K562 (cell line): ENCODE measurements around the gene NME9. TPM values are rescaled to one million over a fixed set of nuclear protein-coding genes. Genes with fewer than 3 reads are reported as not detected.

Source experiments
- ETV1 ChIP-seq: fragments of 450-650 bp; conservative IDR thresholded peaks from 2 replicates; pipeline ENCODE4 v1.6.1; 2016; ENCODE audit warnings: missing genetic modification characterization, control low read depth, low read depth, missing compliant biosample characterization
- RHOXF2B ChIP-seq: fragments of 250-450 bp; sonication (Bioruptor Pico); conservative IDR thresholded peaks from 2 replicates; pipeline ENCODE4 v1.5.1; 2021
- STAG1 ChIP-seq: sonication (generic); formaldehyde crosslinking; IDR thresholded peaks from 2 replicates; pipeline ENCODE4 v1.5.0; 2020; ENCODE audit warnings: missing genetic modification reagents, borderline replicate concordance
- TRIM24 ChIP-seq, 2 experiments: fragments of 450-650 bp; IDR thresholded peaks; 2 replicates each; pipeline ENCODE4 v1.6.1; 2016
- ZNF384 ChIP-seq: IDR thresholded peaks from 2 replicates; pipeline ENCODE4 v1.6.1; 2012; ENCODE audit warnings: low read depth, low read length, improper control_type of control experiment
- ZNF583 ChIP-seq: fragments of 250-450 bp; sonication (Bioruptor Pico); IDR thresholded peaks from 2 replicates; pipeline ENCODE4 v1.4.0; 2020
- polyA plus RNA-seq, 8 experiments: library from polyadenylated mRNA; depleted of rRNA in 4 of 8; stranded (reverse) in 5 of 8; unstranded in 3 of 8; fragments of >200 nt; fragmentation: Nextera tagmentation in 2 of 8; fragmentation: Illumina TruSeq in 1 of 8; extraction: Ambion mirVana in 2 of 8; extraction: Trizol in 1 of 8; gene quantifications; 2 replicates each; pipeline versions ENCODE4 v1.2.1 to v1.2.3, GENCODE V29; 2011 to 2014; ENCODE audit warnings: inconsistent platforms in 1 of 8, missing spikeins in 1 of 8
- total RNA-seq, 7 experiments: library from RNA; depleted of rRNA in 6 of 7; stranded (reverse); fragments of >200 nt in 6 of 7; fragmentation: Illumina TruSeq in 2 of 7; extraction: Trizol in 2 of 7; gene quantifications; 2 replicates each; pipeline versions ENCODE4 v1.2.1 to v1.2.3, GENCODE V29; 2011 to 2021; ENCODE audit warnings: low replicate concordance in 1 of 7
- TF ChIP-seq, protein P1 (sequence below): sonication (generic); formaldehyde crosslinking; IDR thresholded peaks from 2 replicates; pipeline ENCODE4 v1.8.0; 2023; ENCODE audit warnings: missing genetic modification reagents, mild to moderate bottlenecking, borderline replicate concordance
- TF ChIP-seq, protein P2 (sequence below), 2 experiments: fragments of 450-650 bp; IDR thresholded peaks; 2 replicates each; pipeline ENCODE4 v1.6.1; 2016
- TF ChIP-seq, protein P3 (sequence below): fragments of 450-650 bp; IDR thresholded peaks from 2 replicates; pipeline ENCODE4 v1.6.1; 2016; ENCODE audit warnings: low read depth, mild to moderate bottlenecking, moderate library complexity
- TF ChIP-seq, protein P4 (sequence below): IDR thresholded peaks from 2 replicates; pipeline ENCODE4 v1.6.1; 2011; ENCODE audit warnings: borderline replicate concordance, low read depth, mild to moderate bottlenecking, moderate library complexity, low read length; ENCODE audit not compliant: insufficient read depth, poor library complexity, severe bottlenecking

The NME9 gene
- total and polyA plus RNA-seq, 9 of the 15 experiments (the other 6 are each of a cell fraction or from before 2014, with no cell fraction given) = 0.05 to 0.15 (median 0.13) TPM; not detected in 6

DNA sequence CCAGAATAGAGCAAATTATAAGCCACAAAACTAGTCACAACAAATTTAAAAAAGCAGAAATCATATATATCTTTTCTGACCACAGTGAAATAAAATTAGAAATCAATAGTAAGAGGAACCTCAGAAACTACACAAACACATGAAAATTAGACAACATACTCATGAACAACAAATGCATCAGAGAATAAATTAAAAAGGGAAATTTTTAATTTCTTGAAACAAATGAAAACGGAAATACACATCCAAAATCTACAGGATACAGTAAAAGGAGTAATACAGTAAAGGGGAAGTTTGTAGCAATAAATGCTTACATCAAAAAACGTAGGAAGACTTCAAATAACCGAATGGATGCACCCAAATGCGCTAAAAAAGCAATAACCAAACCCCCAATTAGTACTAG is 19.2 kb downstream of the NME9 start (continued):
- TF ChIP-seq, protein P1, sequence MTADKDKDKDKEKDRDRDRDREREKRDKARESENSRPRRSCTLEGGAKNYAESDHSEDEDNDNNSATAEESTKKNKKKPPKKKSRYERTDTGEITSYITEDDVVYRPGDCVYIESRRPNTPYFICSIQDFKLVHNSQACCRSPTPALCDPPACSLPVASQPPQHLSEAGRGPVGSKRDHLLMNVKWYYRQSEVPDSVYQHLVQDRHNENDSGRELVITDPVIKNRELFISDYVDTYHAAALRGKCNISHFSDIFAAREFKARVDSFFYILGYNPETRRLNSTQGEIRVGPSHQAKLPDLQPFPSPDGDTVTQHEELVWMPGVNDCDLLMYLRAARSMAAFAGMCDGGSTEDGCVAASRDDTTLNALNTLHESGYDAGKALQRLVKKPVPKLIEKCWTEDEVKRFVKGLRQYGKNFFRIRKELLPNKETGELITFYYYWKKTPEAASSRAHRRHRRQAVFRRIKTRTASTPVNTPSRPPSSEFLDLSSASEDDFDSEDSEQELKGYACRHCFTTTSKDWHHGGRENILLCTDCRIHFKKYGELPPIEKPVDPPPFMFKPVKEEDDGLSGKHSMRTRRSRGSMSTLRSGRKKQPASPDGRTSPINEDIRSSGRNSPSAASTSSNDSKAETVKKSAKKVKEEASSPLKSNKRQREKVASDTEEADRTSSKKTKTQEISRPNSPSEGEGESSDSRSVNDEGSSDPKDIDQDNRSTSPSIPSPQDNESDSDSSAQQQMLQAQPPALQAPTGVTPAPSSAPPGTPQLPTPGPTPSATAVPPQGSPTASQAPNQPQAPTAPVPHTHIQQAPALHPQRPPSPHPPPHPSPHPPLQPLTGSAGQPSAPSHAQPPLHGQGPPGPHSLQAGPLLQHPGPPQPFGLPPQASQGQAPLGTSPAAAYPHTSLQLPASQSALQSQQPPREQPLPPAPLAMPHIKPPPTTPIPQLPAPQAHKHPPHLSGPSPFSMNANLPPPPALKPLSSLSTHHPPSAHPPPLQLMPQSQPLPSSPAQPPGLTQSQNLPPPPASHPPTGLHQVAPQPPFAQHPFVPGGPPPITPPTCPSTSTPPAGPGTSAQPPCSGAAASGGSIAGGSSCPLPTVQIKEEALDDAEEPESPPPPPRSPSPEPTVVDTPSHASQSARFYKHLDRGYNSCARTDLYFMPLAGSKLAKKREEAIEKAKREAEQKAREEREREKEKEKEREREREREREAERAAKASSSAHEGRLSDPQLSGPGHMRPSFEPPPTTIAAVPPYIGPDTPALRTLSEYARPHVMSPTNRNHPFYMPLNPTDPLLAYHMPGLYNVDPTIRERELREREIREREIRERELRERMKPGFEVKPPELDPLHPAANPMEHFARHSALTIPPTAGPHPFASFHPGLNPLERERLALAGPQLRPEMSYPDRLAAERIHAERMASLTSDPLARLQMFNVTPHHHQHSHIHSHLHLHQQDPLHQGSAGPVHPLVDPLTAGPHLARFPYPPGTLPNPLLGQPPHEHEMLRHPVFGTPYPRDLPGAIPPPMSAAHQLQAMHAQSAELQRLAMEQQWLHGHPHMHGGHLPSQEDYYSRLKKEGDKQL (CRISPR knock-in tag) = no peak
- no peak for TF ChIP-seq TRIM24 (IDR thresholded peaks at IDR 0.05)
- TF ChIP-seq, protein P2, sequence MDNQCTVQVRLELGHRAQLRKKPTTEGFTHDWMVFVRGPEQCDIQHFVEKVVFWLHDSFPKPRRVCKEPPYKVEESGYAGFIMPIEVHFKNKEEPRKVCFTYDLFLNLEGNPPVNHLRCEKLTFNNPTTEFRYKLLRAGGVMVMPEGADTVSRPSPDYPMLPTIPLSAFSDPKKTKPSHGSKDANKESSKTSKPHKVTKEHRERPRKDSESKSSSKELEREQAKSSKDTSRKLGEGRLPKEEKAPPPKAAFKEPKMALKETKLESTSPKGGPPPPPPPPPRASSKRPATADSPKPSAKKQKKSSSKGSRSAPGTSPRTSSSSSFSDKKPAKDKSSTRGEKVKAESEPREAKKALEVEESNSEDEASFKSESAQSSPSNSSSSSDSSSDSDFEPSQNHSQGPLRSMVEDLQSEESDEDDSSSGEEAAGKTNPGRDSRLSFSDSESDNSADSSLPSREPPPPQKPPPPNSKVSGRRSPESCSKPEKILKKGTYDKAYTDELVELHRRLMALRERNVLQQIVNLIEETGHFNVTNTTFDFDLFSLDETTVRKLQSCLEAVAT (IDR thresholded peaks at IDR 0.05) = no peak
- TF ChIP-seq ZNF384 = no peak
- TF ChIP-seq, protein P3, sequence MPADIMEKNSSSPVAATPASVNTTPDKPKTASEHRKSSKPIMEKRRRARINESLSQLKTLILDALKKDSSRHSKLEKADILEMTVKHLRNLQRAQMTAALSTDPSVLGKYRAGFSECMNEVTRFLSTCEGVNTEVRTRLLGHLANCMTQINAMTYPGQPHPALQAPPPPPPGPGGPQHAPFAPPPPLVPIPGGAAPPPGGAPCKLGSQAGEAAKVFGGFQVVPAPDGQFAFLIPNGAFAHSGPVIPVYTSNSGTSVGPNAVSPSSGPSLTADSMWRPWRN = no peak
- TF ChIP-seq, protein P4, sequence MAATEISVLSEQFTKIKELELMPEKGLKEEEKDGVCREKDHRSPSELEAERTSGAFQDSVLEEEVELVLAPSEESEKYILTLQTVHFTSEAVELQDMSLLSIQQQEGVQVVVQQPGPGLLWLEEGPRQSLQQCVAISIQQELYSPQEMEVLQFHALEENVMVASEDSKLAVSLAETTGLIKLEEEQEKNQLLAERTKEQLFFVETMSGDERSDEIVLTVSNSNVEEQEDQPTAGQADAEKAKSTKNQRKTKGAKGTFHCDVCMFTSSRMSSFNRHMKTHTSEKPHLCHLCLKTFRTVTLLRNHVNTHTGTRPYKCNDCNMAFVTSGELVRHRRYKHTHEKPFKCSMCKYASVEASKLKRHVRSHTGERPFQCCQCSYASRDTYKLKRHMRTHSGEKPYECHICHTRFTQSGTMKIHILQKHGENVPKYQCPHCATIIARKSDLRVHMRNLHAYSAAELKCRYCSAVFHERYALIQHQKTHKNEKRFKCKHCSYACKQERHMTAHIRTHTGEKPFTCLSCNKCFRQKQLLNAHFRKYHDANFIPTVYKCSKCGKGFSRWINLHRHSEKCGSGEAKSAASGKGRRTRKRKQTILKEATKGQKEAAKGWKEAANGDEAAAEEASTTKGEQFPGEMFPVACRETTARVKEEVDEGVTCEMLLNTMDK = no peak
- no peak for TF ChIP-seq ETV1 (tag)
- no peak for TF ChIP-seq STAG1 (CRISPR knock-in tag)
- no peak for TF ChIP-seq RHOXF2B
- no peak for TF ChIP-seq ZNF583 (CRISPR knock-in tag)
